ENCODE results near the gene PAFAH1B2.
"Not testable (repeated sequence)": the region's sequence is repeated elsewhere in the genome, so short reads cannot be mapped to it uniquely, and the experiment has no call there.

Gene PAFAH1B2

DNA sequence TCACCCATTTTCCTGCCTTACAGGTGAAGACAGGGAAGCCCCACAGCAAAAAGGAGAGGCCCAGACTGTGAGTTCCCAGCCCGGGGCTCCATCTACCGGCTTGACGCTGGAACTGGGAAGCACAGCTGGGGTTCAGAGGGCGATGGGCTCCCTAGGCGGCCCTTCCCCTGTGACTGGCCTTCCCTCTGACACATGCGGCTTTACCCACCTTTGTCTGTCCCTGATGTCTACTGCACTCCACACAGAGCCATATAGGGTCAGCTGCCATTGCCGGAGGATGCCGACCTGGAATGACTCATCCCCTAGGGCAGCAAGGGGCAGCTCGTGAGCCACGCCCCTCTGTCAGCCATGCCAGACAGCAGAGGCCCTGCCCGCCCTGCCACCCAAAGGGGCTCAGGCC, 62.8 kb downstream of the PAFAH1B2 start:
- peaks cover 35% of the 10 kb centered on the region for H3K36me3 ChIP-seq (ENCODE audit: control insufficient read depth, insufficient read depth, low read length)
- H3K27me3 ChIP-seq (ENCODE audit: control insufficient read depth, insufficient read depth, low read length); H3K4me3 ChIP-seq (ENCODE audit: low read length); H3K9ac ChIP-seq (ENCODE audit: low read length): not testable (repeated sequence)
- peak overlapping the region; percentile 73 for H3K27ac ChIP-seq (ENCODE audit: low read depth, low read length)
- H3K4me1 ChIP-seq (ENCODE audit: control insufficient read depth, insufficient read depth, low read length) = peaks cover 33% of the 10 kb centered on the region

DNA sequence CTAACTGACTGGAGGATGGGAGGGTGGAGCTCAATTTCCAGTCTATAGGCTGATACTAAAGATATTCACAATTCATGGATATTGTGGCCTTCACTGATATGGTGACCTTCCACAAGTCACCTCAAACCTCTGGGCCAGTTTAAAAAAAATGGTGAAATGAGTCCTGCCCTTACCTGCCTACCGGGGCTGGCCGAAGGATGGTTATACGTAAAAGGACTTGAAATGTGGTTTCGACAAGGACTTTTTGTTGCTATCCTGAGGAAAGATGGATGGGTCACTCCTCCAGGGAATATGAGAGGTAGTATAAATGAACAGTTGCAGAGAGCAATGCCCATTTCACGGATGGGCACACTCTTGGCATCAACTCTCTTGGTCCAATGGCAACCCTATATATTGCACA, 63.4 kb downstream of the PAFAH1B2 start:
- peak overlapping the region; percentile 22 for H3K27ac ChIP-seq (ENCODE audit: low read depth, low read length)
- not testable (repeated sequence) for H3K9ac ChIP-seq (ENCODE audit: low read length); H3K27me3 ChIP-seq (ENCODE audit: control insufficient read depth, insufficient read depth, low read length); H3K4me3 ChIP-seq (ENCODE audit: low read length)
- H3K4me1 ChIP-seq (ENCODE audit: control insufficient read depth, insufficient read depth, low read length) = peaks cover 29% of the 10 kb centered on the region
- H3K36me3 ChIP-seq (ENCODE audit: control insufficient read depth, insufficient read depth, low read length) = peaks cover 29% of the 10 kb centered on the region

DNA sequence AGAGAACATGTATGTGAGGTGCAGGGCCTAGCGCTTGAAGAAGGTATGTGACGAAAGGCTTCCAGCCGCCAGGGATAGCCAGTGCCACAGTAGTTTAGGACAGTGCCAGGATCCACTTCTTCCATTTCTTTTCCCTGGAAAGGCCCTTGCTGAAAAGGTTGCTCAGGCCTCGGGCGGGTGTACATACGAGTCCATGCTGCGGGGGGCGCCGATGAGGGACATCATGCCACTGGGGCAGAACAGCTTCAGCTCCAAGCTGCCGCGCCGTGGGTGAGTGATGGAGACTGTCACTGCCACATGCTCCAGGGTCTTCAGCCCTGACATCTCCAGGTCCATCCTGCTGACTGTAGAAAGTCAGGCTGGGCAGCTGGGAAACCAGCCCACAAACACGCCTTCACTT, 64.6 kb downstream of the PAFAH1B2 start:
- H3K4me1 ChIP-seq (ENCODE audit: control insufficient read depth, insufficient read depth, low read length) = peaks cover 22% of the 10 kb centered on the region
- peak overlapping the region; percentile 68 for H3K27ac ChIP-seq (ENCODE audit: low read depth, low read length)
- H3K4me3 ChIP-seq (ENCODE audit: low read length); H3K9ac ChIP-seq (ENCODE audit: low read length); H3K27me3 ChIP-seq (ENCODE audit: control insufficient read depth, insufficient read depth, low read length): not testable (repeated sequence)
- peaks cover 28% of the 10 kb centered on the region for H3K36me3 ChIP-seq (ENCODE audit: control insufficient read depth, insufficient read depth, low read length)

DNA sequence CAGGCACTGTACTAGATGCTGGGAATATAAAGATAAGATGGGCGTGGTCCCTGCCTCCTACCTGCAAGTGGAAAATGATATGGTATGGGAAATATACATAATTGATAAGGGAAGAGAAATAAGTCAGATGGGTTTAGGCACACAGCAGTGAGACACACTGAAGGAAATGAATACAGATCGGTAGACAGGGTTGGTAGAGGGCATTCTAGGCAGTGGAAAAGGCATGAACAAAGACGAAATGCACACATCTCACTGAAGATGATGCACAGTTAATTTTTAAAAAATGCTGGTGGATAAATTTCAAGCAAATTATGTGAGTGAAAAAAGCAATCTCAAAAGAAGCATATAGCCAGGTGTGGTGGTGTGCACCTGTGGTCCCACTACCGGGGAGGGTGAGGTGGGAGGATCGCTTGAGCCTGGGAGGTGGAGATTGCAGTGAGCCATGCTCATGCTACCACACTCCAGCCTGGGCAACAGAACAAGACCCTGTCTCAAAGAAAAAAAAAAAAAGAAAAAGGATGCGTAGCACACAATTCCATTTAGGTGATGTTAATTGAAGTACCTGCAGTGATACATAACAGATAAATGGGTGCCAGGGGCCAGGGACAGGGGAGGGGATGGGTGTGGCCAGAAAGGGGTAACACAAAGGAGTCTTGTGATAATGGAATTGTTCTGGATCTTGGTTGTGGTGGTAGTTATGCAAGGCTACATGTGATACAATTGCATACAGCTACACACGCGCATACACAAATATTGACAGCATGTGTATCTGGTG, 65.5 kb downstream of the PAFAH1B2 start:
- not testable (repeated sequence) for H3K27me3 ChIP-seq (ENCODE audit: control insufficient read depth, insufficient read depth, low read length); H3K9ac ChIP-seq (ENCODE audit: low read length); H3K4me3 ChIP-seq (ENCODE audit: low read length)
- Histone ChIP-seq H3K27ac (ENCODE audit: low read depth, low read length) (peak overlapping the region; percentile 42), H3K36me3 (ENCODE audit: control insufficient read depth, insufficient read depth, low read length) (peaks cover 26% of the 10 kb centered on the region), H3K4me1 (ENCODE audit: control insufficient read depth, insufficient read depth, low read length) (peaks cover 13% of the 10 kb centered on the region)

DNA sequence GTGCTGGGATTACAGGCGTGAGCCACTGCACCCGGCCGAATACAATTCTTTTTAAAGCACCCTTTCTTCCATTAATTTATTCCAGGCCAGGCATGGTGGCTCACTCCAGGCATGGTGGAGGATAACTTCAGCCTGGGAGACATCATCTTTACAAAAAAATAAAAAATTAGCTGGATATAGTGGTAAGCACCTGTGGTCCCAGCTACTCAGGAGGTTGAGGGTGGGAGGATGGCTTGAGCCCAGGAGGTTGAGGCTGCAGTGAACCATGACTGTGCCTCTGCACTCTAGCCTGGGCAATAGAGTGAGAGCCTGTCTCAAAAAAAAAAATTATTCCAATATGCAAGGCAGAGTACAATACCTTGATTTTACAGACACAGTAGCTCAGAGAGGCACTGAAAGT, 66.5 kb downstream of the PAFAH1B2 start:
- no peak overlapping the region for H3K9ac ChIP-seq (ENCODE audit: low read length)
- no peak overlapping the region for H3K27ac ChIP-seq (ENCODE audit: low read depth, low read length)
- peaks cover 19% of the 10 kb centered on the region for H3K36me3 ChIP-seq (ENCODE audit: control insufficient read depth, insufficient read depth, low read length)
- H3K27me3 ChIP-seq (ENCODE audit: control insufficient read depth, insufficient read depth, low read length) = no peaks in the 10 kb centered on the region
- no peak overlapping the region for H3K4me3 ChIP-seq (ENCODE audit: low read length)
- H3K4me1 ChIP-seq (ENCODE audit: control insufficient read depth, insufficient read depth, low read length) = peaks cover 3% of the 10 kb centered on the region

DNA sequence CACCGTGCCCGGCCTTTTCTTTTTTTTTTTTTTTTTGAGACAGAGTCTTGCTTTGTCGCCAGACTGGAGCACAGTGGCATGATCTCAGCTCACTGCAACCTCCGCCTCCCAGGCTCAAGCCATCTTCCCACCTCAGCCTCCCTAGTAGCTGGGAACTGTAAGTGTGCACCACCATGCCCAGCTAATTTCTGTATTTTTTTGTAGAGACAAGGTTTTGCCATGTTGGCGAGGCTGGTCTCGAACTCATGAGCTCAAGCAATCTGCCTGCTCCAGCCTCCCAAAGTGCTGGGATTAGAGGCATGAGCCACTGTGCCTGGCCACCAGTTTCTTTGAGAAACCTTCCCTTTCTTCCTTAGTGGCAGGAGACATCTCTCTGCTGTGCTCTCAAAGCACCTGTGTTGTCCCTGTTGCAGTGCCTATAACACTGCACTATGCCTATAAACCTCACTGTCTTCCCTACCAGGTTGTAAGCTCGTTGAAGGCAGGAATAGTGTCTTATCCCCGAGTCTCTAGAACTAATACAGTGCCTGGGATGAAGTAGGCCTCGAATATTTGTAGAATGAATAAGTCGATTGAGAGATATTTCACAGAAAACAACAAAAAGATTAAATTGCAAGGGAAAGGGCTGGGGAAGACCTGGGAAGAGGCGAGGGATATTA, 68.7 kb downstream of the PAFAH1B2 start:
- peaks cover 14% of the 10 kb centered on the region for H3K4me1 ChIP-seq (ENCODE audit: control insufficient read depth, insufficient read depth, low read length)
- no peak overlapping the region for H3K9ac ChIP-seq (ENCODE audit: low read length)
- peaks cover 22% of the 10 kb centered on the region for H3K36me3 ChIP-seq (ENCODE audit: control insufficient read depth, insufficient read depth, low read length)
- no peak overlapping the region for H3K4me3 ChIP-seq (ENCODE audit: low read length)
- H3K27me3 ChIP-seq (ENCODE audit: control insufficient read depth, insufficient read depth, low read length) = no peaks in the 10 kb centered on the region
- H3K27ac ChIP-seq (ENCODE audit: low read depth, low read length) = peak overlapping the region; percentile 40

DNA sequence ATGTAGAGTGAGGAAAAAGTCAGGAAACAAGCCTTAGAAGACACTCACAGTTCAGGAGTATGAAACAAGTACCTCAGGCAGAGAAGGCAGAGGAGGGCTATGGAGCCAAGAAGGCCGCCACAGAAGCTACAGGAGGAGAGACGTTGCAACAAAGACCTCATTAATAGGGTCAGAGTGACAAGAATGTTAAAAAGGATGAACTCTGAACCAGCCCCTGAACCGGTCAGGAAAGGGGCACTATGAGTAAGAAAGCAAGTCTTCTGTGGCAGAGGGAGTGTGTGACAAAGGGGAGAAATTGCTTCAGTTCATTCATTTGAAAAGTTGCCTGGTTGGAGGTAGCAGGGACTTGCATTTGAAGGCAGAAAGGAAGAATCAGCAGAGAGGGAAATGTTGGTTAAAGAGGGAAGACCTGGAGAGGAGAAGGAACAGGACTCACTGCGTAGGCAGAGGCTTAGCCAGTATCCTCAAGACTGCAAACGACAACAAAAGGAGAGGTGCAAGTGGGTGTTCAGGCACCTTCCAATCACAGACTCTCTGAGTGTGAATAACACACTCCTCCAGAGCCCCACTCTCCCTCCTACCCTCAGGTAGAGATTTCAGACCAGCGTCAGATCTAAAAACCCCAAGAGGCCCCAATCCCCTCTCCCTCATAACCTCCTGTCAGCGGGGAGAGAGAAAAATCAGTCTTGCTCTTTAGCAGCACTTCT, 70.5 kb downstream of the PAFAH1B2 start:
- Histone ChIP-seq H3K27ac (ENCODE audit: low read depth, low read length) (peak overlapping the region; percentile 44), H3K9ac (ENCODE audit: low read length) (no peak overlapping the region), H3K36me3 (ENCODE audit: control insufficient read depth, insufficient read depth, low read length) (peaks cover 34% of the 10 kb centered on the region), H3K4me3 (ENCODE audit: low read length) (no peak overlapping the region), H3K4me1 (ENCODE audit: control insufficient read depth, insufficient read depth, low read length) (peaks cover 32% of the 10 kb centered on the region), H3K27me3 (ENCODE audit: control insufficient read depth, insufficient read depth, low read length) (no peaks in the 10 kb centered on the region)

DNA sequence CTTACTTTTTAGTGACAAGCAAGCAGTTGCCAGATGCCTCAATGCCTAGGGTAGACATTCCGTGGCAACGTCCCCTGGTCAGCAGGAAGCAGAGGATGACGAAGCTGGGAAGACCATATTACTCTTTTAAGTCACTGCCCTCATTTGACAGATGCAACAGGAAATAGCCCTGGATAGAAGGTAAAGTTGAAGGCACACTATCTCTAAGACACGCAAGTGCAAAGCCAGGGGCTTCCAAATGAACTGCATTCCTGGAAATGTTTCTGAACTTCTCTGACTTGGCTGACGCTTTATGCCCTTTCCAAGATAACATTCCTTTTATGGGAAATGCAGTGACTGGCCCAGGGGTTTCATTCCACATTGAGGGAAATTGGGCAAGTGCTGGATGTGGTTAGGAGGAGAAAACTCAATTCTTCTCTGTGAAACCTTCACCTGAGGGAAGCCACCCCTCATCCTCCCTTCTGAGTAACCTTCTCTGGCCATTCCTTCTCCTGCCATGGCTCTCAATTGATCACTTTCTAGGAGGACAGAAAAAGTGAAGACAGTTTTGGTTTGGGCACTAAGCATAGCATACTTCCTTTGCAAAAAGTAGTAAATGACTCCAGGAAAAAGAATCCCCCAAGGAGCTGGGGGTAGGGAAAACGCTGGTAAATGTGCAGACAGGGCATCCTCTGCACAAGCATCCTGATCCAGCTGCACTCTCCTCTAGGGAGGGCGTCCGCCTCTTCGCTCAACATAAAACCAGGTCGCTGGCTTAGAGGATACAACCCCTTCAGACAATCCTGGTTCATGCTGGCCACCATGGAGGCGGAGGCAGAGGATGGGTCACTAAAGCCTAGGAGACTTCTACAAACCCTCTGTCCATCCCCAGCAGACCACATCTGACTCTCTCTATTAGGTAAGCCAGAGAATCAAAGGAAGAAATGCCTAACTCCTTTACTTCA, 73.3 kb downstream of the PAFAH1B2 start:
- Histone ChIP-seq H3K4me1 (ENCODE audit: control insufficient read depth, insufficient read depth, low read length) (peaks cover 58% of the 10 kb centered on the region), H3K36me3 (ENCODE audit: control insufficient read depth, insufficient read depth, low read length) (peaks cover 36% of the 10 kb centered on the region), H3K4me3 (ENCODE audit: low read length) (no peak overlapping the region), H3K9ac (ENCODE audit: low read length) (no peak overlapping the region), H3K27me3 (ENCODE audit: control insufficient read depth, insufficient read depth, low read length) (no peaks in the 10 kb centered on the region), H3K27ac (ENCODE audit: low read depth, low read length) (peak overlapping the region; percentile 99)

DNA sequence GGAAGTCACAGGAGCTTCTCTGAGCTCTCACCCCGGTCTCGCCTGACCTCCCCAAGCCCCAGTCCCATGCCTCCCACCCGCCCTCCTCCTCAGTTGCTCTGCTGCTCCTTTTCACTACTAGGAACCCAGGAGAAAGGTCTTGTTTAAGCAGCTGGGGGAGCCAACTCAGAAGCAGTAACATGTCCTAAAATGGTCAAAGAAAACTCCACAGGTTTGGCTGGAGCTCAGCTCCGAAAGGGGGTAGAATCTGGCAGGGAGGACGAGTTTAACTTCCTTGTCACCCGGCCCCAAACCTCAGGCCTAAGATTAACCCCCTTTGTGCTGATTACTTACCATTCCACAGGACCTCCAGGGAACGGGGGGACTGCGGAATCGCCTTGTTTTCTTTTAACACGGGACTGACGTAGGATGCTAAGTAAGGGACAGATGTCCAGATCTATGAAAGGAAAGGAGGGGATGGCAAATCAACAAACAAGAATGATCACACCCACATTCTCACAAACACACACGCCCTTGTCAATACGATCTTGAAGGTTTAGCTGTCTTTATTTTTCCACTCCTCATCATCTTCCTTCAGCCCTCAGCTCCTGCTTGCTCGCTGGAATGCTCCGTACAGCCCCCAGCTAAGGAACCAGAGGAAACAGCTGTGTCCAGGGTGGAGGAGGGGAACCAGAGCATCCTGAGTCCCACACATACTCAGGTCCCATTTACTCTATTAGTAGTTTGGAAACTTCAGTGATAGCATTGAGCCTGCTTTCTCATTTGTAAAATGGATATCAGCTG, 74.2 kb downstream of the PAFAH1B2 start:
- peaks cover 35% of the 10 kb centered on the region for H3K36me3 ChIP-seq (ENCODE audit: control insufficient read depth, insufficient read depth, low read length)
- peak overlapping the region; percentile 28 for H3K4me3 ChIP-seq (ENCODE audit: low read length)

DNA sequence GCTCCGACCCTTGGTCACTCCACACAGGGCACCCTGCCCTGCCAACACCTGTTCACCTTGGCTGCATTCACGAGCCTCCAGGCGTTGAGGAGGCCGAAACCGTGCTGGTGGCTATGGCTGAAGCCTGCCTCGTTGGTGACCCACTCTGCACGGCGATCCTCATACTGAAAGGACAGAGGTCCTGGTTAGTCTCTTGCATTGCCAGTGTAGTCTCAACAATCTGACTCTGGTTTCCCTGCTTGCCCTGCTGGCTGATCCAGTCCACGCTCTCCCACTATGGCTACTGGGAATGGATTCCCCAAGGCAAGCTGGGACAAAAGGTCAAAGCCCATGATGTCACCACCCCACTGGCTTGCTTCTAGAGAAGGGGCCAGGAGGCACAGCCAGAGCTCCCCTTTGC, 74.9 kb downstream of the PAFAH1B2 start:
- Histone ChIP-seq H3K4me1 (ENCODE audit: control insufficient read depth, insufficient read depth, low read length) (peaks cover 72% of the 10 kb centered on the region), H3K27me3 (ENCODE audit: control insufficient read depth, insufficient read depth, low read length) (no peaks in the 10 kb centered on the region), H3K27ac (ENCODE audit: low read depth, low read length) (peak overlapping the region; percentile 99), H3K36me3 (ENCODE audit: control insufficient read depth, insufficient read depth, low read length) (peaks cover 34% of the 10 kb centered on the region), H3K4me3 (ENCODE audit: low read length) (peak overlapping the region; percentile 28), H3K9ac (ENCODE audit: low read length) (peak overlapping the region; percentile 40)

More for the DNA sequence above, 74.2 kb downstream of the PAFAH1B2 start:
- H3K27ac ChIP-seq (ENCODE audit: low read depth, low read length) = peak overlapping the region; percentile 99
- no peaks in the 10 kb centered on the region for H3K27me3 ChIP-seq (ENCODE audit: control insufficient read depth, insufficient read depth, low read length)
- peaks cover 66% of the 10 kb centered on the region for H3K4me1 ChIP-seq (ENCODE audit: control insufficient read depth, insufficient read depth, low read length)
- no peak overlapping the region for H3K9ac ChIP-seq (ENCODE audit: low read length)

DNA sequence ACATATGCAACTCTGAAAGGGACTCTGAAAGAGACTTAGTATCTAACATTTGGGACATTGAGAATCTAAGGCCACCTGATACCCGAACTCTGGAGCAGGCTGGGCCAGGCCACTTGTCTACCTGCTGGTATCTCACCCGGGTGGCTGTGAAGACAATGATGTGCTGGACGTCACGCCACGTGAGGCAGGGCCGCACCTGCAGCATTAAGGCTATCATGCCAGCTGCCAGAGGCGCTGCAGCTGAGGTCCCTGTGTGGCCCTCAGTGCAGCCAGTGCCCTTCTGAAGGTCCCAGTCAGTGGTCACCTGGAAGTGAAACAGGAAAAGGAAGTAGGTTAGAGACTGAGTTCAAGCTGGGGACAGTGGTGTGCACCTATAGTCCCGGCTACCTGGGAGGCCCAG, 75.4 kb downstream of the PAFAH1B2 start:
- Histone ChIP-seq H3K9ac (ENCODE audit: low read length) (no peak overlapping the region), H3K4me1 (ENCODE audit: control insufficient read depth, insufficient read depth, low read length) (peaks cover 72% of the 10 kb centered on the region), H3K4me3 (ENCODE audit: low read length) (no peak overlapping the region), H3K36me3 (ENCODE audit: control insufficient read depth, insufficient read depth, low read length) (peaks cover 33% of the 10 kb centered on the region), H3K27ac (ENCODE audit: low read depth, low read length) (peak overlapping the region; percentile 99), H3K27me3 (ENCODE audit: control insufficient read depth, insufficient read depth, low read length) (no peaks in the 10 kb centered on the region)
